ENCODE data around the gene KLK14. TPM values are rescaled to one million over a fixed set of nuclear protein-coding genes. Genes with fewer than 3 reads are reported as not detected.
A peak's percentile ranks its signal among the peaks of the same experiment; 100 is the strongest.

The KLK14 gene
- total RNA-seq, 1 donor from 2014 or later = not detected

DNA sequence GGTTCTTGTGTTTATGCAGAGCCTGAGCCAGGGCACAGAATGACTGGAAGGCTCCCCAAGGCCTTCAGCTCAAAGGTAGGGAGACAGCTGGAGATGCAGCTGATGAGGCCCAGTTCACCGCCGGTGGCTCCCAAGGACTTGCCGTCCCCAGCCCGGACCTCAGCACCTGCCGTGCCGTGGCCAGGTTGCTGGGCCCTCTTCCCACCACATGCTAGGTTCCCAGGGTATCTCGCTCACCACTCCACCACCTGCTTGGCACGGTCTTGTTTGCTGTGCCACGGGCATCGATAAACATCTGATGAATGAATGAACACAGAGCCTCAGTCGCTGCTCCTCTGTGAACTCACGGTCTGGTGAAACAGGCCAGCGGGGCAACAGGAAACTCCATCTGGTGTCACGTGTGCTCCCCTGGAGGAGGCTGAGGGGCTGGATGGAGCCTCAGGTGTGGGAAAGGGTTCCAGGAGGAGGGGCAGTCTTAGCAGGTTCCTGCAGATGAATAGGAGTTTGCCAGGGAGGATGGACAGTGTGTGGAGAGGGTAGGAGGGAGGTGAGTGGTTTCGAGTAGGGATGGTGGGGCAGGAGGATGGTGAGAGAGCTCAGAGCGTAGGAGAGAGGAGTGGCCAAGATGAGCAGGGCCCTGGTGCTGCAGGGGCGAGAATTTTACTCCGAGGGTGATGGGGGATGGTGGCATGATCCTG lies 3.6 kb upstream of the KLK14 start:
- no peak for DNase-seq (ENCODE audit: low spot score)

- DNase-seq (ENCODE audit: low spot score) = no peak
Measured at GRCh38 chr19:51084505-51084904, 1.8 kb upstream of the KLK14 start.

- peak; percentile 73 for DNase-seq (ENCODE audit: low spot score)
Measured at GRCh38 chr19:51083783-51084182, 1.1 kb upstream of the KLK14 start.

- DNase-seq (ENCODE audit: low spot score) = peak; percentile 8
Measured at GRCh38 chr19:51083181-51083580, 494 bp upstream of the KLK14 start.

DNA sequence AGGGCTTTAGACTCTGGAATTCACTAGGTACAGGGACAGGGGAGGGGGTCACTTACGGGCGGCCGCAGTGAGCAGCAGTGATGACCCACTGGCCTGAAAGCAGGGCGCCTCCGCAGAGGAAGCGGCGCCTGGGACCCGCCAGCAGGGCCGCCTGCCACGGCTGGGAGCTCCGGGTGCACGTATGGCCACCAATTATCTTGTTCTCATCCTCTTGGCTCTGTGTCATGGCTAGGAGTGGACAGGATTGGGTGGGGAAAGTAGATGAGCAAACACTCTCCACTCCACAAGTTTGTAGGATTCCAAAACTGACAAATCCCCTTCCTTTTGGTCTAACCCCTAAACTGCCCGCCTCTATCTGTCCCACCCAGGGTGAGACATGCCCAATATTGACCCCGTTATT lies 1.2 kb downstream of the KLK14 start:
- DNase-seq (ENCODE audit: low spot score) = peak; percentile 60

GRCh38 chr19:51079481-51080110 lies 3.1 kb downstream of the KLK14 start:
- DNase-seq (ENCODE audit: low spot score) = no peak

DNA sequence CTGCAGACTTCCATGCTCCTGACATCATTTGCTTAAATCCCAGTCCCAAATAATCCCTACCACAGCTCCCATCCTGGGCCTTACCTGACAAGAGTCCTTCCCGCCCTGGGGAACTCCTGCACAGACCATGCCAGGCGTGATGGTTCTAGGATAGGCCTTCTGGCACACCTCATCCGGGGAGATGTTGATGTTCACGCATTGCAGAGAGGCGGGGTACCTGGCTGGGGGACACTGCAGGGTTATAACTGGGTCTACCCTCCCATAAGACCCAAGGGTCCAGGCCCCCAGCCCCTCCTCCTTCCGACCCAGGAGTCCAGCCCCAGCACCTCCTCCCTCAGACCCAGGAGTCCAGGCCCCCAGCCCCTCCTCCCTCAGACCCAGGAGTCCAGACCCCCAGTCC lies 4.0 kb downstream of the KLK14 start:
- no peak for DNase-seq (ENCODE audit: low spot score)

GRCh38 chr19:51078104-51078503 lies 4.6 kb downstream of the KLK14 start:
- no peak for DNase-seq (ENCODE audit: low spot score)

DNA sequence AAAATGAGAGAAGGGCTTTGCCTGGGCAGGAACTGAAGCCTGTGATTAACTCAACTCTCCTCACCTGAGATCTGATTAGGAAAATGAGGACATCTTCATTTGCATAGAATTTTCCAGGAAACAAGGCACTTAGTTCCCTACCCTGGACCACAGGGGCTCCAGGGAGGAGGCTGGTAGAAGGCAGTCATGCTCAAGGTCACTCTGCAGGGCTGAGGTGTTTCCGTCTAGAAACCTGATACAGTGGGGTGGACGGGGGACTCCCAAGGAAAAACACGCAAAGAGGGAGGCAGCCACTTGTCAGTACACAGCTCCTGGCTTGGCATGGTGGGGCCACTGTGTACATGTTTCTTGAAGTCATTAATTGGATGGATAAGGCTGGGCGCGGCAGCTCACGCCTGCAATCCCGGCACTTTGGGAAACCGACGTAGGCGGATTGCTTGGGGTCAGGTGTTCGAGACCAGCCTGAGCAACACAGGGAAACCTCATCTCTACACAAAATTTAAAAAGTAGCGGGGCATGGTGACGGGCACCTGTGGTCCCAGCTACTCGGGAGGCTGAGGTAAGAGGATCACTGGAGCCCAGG lies 6.0 kb downstream of the KLK14 start:
- no peak for DNase-seq (ENCODE audit: low spot score)

DNA sequence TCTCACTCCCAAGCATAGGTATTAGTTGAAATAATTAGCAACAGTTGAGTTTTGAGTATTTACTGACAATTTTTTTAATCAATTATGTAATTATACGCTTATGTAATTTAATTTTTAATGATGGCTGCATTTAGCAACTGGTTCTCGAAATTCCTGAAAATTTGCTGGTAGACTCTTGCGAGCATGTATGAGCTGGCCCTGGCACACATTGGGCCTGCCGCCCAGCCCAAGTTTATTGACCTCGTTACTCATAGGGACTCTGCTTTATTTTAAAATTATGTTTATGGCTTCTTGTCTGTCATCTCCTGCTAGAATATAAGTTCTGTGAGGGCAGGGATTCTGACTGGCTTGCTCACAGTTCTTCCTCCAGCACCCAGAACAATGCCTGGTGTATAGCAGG lies 6.7 kb downstream of the KLK14 start:
- no peak for DNase-seq (ENCODE audit: low spot score)

DNA sequence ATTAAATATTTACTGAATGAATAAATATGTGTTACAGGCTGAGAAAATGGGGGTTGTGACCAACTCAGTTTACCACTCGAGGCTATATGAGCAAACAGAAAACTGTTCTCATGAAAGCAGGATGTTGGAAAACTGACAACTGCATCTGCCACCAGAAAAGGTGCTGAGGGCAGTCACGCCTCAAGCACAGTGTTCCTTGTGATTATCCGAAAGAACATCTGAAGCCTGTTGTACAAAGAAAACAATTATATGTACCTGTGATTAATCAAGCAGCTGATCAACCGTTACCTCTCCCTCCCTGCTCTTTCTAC lies 11.6 kb downstream of the KLK14 start:
- DNase-seq (ENCODE audit: low spot score) = no peak

GRCh38 chr19:51070334-51071094 lies 12.2 kb downstream of the KLK14 start:
- DNase-seq (ENCODE audit: low spot score) = no peak

DNA sequence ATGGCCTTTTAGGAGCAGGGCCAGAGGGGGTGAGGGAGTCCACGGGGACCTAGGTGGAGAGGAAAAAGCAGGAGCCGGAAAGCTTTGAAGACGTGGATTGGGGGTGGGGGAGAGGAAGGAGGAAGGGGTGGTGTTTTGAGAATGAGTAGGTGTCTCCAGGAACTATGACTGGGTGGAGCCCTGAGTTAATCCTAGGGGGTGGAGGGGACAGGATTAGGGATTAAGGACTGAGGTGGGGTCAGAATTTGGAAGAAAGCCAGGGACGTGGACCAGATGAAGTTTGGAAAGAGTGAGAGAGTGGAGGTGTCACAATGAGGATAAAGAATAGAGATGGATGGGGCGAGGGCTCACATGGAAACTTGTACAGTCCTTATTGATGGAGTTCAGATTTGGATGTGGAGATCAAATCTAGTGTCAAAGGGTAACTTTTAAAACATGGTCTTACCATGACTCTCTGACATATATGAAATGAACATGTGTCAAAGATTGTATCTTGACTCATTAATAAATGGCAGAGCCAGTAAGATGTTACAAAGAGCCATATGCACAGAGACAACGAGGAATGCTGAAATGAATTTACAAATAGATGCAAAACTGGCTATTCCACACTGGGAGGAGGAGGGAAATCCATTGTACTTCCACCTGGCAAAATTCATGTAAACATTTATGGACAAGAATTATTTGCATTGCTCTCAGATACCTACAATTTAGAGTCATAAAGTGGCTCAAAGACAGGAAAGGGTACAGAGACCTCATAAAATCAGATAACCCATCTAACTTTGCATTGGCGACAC lies 16.1 kb downstream of the KLK14 start:
- DNase-seq (ENCODE audit: low spot score) = no peak

- no peak for DNase-seq (ENCODE audit: low spot score)
Measured at GRCh38 chr19:51065221-51065960, 17.3 kb downstream of the KLK14 start.

- no peak for DNase-seq (ENCODE audit: low spot score)
Measured at GRCh38 chr19:51064534-51065220, 18.0 kb downstream of the KLK14 start, which contains the start of gene KLK13. KLK13 (minus strand) TSS chr19:51065092; CDS start chr19:51065067, 25 bp downstream.

GRCh38 chr19:51063664-51064063 lies 19.0 kb downstream of the KLK14 start:
- DNase-seq (ENCODE audit: low spot score) = no peak

DNA sequence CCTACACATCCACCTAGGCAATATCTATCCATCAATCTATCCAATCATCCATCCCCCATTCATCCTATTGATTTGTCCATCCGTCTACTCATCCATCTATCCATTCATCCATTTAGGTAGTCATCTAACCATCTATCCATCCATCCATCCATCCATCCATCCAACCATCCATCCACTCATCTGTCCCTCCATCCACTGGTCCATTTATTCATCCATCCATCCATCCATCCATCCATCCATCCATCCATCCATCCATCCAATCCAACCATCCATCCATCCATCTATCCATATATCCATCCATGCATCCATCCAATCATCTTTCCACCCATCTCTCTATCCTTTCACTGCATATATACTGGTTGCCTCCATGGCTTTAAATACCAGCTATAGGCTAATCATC lies 21.7 kb downstream of the KLK14 start:
- DNase-seq (ENCODE audit: low spot score) = no peak

DNA sequence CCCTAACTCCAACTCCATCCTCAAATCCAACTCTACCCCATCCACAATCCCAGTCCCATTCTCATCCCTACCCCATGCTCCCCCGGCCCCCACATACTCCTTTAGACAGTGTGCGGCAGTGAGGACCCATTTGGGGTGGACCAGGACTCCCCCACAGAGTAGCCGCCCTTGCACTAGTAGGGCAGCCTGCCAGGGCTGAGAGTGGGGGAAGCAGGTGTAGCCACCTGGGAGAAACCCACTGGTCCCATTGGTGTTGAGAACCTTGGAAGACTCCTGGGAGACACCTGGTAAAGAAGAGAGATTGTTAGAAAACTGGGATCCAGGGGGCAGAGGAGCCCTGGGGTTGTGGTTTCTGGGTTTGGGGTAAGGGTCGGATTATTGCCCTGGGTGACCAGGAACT lies 22.4 kb downstream of the KLK14 start:
- no peak for DNase-seq (ENCODE audit: low spot score)

DNA sequence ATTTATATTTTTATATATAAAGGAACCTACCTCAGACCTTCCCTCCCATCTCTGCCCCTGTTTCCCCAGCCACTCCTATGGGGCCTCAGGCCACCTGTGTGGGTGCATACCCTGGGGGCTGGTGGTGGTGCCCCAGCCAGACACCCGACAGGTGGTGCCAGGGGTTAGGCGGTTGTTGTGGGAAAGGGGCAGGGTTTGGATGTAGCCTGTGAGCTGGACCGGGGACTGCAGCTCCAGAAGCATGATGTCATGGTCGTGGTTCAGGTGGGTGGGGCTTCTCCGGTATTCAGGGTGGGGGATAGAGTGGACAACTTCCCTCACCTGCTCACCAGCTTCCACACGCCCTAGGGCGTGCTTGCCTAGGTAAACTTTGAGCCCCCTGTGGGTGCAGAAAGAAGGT lies 23.0 kb downstream of the KLK14 start:
- no peak for DNase-seq (ENCODE audit: low spot score)

DNA sequence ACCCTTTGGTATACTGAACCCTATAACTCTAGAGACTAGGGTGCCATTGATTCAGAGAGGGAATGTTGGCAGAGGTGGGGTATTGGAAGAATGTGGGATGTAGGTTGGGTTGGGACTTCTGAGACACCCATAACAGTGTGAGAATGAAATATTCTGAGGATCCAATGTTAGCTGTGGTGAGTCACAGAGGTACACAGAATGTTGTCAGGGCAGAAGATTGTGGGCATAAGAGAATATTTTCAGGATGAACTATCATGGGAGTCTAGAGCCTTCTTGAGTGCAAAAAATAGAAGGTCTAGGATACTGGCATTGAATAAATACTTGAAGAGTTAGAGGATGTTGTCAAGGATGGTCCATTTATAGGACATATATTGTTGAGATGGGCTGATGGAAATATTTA lies 26.8 kb downstream of the KLK14 start:
- no peak for DNase-seq (ENCODE audit: low spot score)

Measured in mesenteric fat pad (tissue), 1 donor.